Loucy (cell line): ENCODE data around the gene CBX5.

ENCODE experiments used
- H2AFZ ChIP-seq: fragments of 200-600 bp; sonication (generic); 2 replicates; pipeline ENCODE4 v1.6.0; 2016; ENCODE audit warnings: antibody characterized with exemption, mild to moderate bottlenecking, low read length, moderate library complexity
- H3F3A ChIP-seq: fragments of 200-600 bp; 2 replicates; pipeline ENCODE4 v1.6.0; 2016; ENCODE audit warnings: antibody characterized with exemption, low read depth, mild to moderate bottlenecking
- H3K27me3 ChIP-seq: fragments of 200-600 bp; sonication (generic); 2 replicates; pipeline ENCODE4 v1.6.1; 2014; ENCODE audit warnings: low read length, mild to moderate bottlenecking; ENCODE audit not compliant: insufficient read depth, poor library complexity, severe bottlenecking
- H3K36me3 ChIP-seq: fragments of 200-600 bp; sonication (generic); 2 replicates; pipeline ENCODE4 v1.6.1; 2016; ENCODE audit warnings: low read length; ENCODE audit not compliant: insufficient read depth
- H3K4me1 ChIP-seq: fragments of 200-600 bp; sonication (generic); 2 replicates; pipeline ENCODE4 v1.5.1; 2014; ENCODE audit warnings: low read length, mild to moderate bottlenecking; ENCODE audit not compliant: insufficient read depth, poor library complexity, severe bottlenecking
- H3K4me2 ChIP-seq: fragments of 200-600 bp; sonication (generic); 2 replicates; pipeline ENCODE4 v1.6.0; 2014; ENCODE audit warnings: antibody characterized with exemption, low read length, low read depth, mild to moderate bottlenecking; ENCODE audit not compliant: poor library complexity, severe bottlenecking
- H3K4me3 ChIP-seq: fragments of 200-600 bp; sonication (generic); 2 replicates; pipeline ENCODE4 v1.5.1; 2014; ENCODE audit warnings: low read length, mild to moderate bottlenecking, mixed read lengths; ENCODE audit not compliant: poor library complexity, severe bottlenecking
- H3K79me2 ChIP-seq: fragments of 200-600 bp; sonication (generic); 2 replicates; pipeline ENCODE4 v1.6.1; 2014; ENCODE audit warnings: low read length; ENCODE audit not compliant: insufficient read depth
- H3K9ac ChIP-seq: fragments of 200-600 bp; sonication (generic); 2 replicates; pipeline ENCODE4 v1.6.0; 2014; ENCODE audit warnings: mild to moderate bottlenecking, low read depth, low read length, moderate library complexity; ENCODE audit not compliant: poor library complexity, severe bottlenecking
- H3K9me2 ChIP-seq: fragments of 200-600 bp; sonication (generic); replicated peaks from 2 replicates; pipeline ENCODE4 v1.6.1; 2016; ENCODE audit warnings: low read depth, low read length, mixed read lengths
- H3K9me3 ChIP-seq: fragments of 200-600 bp; sonication (generic); 2 replicates; pipeline ENCODE4 v1.6.1; 2014; ENCODE audit warnings: mild to moderate bottlenecking, antibody characterized with exemption, low read length, low read depth; ENCODE audit not compliant: insufficient read depth
- H4K20me1 ChIP-seq: fragments of 200-600 bp; sonication (generic); 2 replicates; pipeline ENCODE4 v1.6.0; 2014; ENCODE audit warnings: antibody characterized with exemption, low read length, mild to moderate bottlenecking; ENCODE audit not compliant: insufficient read depth, poor library complexity, severe bottlenecking
- CTCF ChIP-seq: fragments of 200-600 bp; sonication (generic); conservative IDR thresholded peaks from 2 replicates; pipeline ENCODE4 v1.5.1; 2014; ENCODE audit warnings: mild to moderate bottlenecking, antibody characterized with exemption, low read length
- EZH2phosphoT487 ChIP-seq: fragments of 200-600 bp; IDR thresholded peaks from 2 replicates; pipeline ENCODE4 v1.6.1; 2018; ENCODE audit warnings: antibody characterized with exemption, mild to moderate bottlenecking, moderate library complexity, borderline replicate concordance

The CBX5 gene

GRCh38 chr12:54296393-54297099 is 16.6 kb upstream of the CBX5 start:
- peak overlapping the region; percentile 52 for H3K4me2 ChIP-seq
- no peak overlapping the region for H2AFZ ChIP-seq
- H3K79me2 ChIP-seq, result peaks cover 95% of the 10 kb centered on the region
- no peaks in the 10 kb centered on the region; the same call in 1 of the 2 replicates for H3F3A ChIP-seq
- peak overlapping the region; percentile 19 for H3K4me3 ChIP-seq
- H3K9me2 ChIP-seq, result no peaks in the 10 kb centered on the region
- H3K9me3 ChIP-seq, result no peaks in the 10 kb centered on the region
- peaks cover 20% of the 10 kb centered on the region for H4K20me1 ChIP-seq
- H3K27me3 ChIP-seq, result peaks cover 5% of the 10 kb centered on the region
- H3K9ac ChIP-seq, result peak overlapping the region; percentile 53
- H3K36me3 ChIP-seq, result peaks cover 18% of the 10 kb centered on the region; the same call in 1 of the 2 replicates
- peaks cover 56% of the 10 kb centered on the region for H3K4me1 ChIP-seq
- no peak for TF ChIP-seq EZH2phosphoT487
- TF ChIP-seq CTCF, result no peak

GRCh38 chr12:54294953-54295566 is 15.1 kb upstream of the CBX5 start:
- H3K4me2 ChIP-seq, result peak overlapping the region; percentile 83
- H3F3A ChIP-seq, result peaks cover 5% of the 10 kb centered on the region
- H3K4me1 ChIP-seq, result peaks cover 50% of the 10 kb centered on the region
- peak overlapping the region; percentile 54 for H3K9ac ChIP-seq
- H3K9me2 ChIP-seq, result no peaks in the 10 kb centered on the region
- no peaks in the 10 kb centered on the region for H3K27me3 ChIP-seq
- H3K36me3 ChIP-seq, result peaks cover 25% of the 10 kb centered on the region; the same call in 1 of the 2 replicates
- H4K20me1 ChIP-seq, result peaks cover 21% of the 10 kb centered on the region
- peaks cover 90% of the 10 kb centered on the region for H3K79me2 ChIP-seq
- H2AFZ ChIP-seq, result no peak overlapping the region
- TF ChIP-seq EZH2phosphoT487 (no peak), CTCF (no peak)
- no peaks in the 10 kb centered on the region for H3K9me3 ChIP-seq
- peak overlapping the region; percentile 57 for H3K4me3 ChIP-seq

GRCh38 chr12:54294152-54294952 is 14.4 kb upstream of the CBX5 start:
- Histone ChIP-seq H3K79me2 (peaks cover 87% of the 10 kb centered on the region), H3K9me3 (no peaks in the 10 kb centered on the region), H3K4me3 (peak overlapping the region; percentile 57), H3K36me3 (peaks cover 25% of the 10 kb centered on the region; the same call in 1 of the 2 replicates), H3F3A (peaks cover 12% of the 10 kb centered on the region), H3K9ac (peak overlapping the region; percentile 54), H3K4me1 (peaks cover 47% of the 10 kb centered on the region), H4K20me1 (peaks cover 27% of the 10 kb centered on the region), H2AFZ (no peak overlapping the region), H3K27me3 (no peaks in the 10 kb centered on the region), H3K9me2 (no peaks in the 10 kb centered on the region), H3K4me2 (peak overlapping the region; percentile 83)
- TF ChIP-seq CTCF (peak; percentile 99), EZH2phosphoT487 (no peak)
